Stimulated activated CD8-positive, alpha-beta memory T cell treated with anti-CD3 and anti-CD28 coated beads, Interleukin-7, amount 100 ng/mL, for 1 hour (primary cell): ENCODE measurements around the gene FNDC4.

Source experiments
- DNase-seq, 2 donors: peaks; one replicate each; pipeline ENCODE4 v3.0.0-alpha.2; 2020; ENCODE audit warnings: low read depth in 2 of 2

The FNDC4 gene

GRCh38 chr2:27493948-27494283 lies 1.1 kb downstream of the FNDC4 start:
- DNase-seq, result no peak

- no peak for DNase-seq
These were observed 2.4 kb downstream of the FNDC4 start for GRCh38 chr2:27492557-27492956.

- DNase-seq, result peak; percentile 96 to 98
These were observed 5.3 kb downstream of the FNDC4 start, which contains the start of gene IFT172 for GRCh38 chr2:27489498-27490397. IFT172 (minus strand) TSS chr2:27489743; CDS start chr2:27489653, 90 bp downstream.

GRCh38 chr2:27489118-27489497 lies 5.9 kb downstream of the FNDC4 start:
- DNase-seq, result no peak

- no peak for DNase-seq
These were observed 9.5 kb downstream of the FNDC4 start for GRCh38 chr2:27485496-27485895.

GRCh38 chr2:27471961-27472360 lies 23.0 kb downstream of the FNDC4 start:
- DNase-seq, result no peak

GRCh38 chr2:27464443-27464842 lies 30.6 kb downstream of the FNDC4 start:
- DNase-seq, result no peak

- DNase-seq, result no peak
These were observed 33.9 kb downstream of the FNDC4 start for GRCh38 chr2:27461118-27461517.

GRCh38 chr2:27453968-27454367 lies 41.0 kb downstream of the FNDC4 start:
- no peak for DNase-seq

GRCh38 chr2:27451095-27451494 lies 43.9 kb downstream of the FNDC4 start:
- no peak for DNase-seq

- DNase-seq, result no peak
These were observed 46.6 kb downstream of the FNDC4 start for GRCh38 chr2:27448381-27448780.

- no peak for DNase-seq
These were observed 48.9 kb downstream of the FNDC4 start for GRCh38 chr2:27446057-27446456.

- DNase-seq, result no peak
These were observed 49.4 kb downstream of the FNDC4 start for GRCh38 chr2:27445615-27446014.

GRCh38 chr2:27445155-27445554 lies 49.8 kb downstream of the FNDC4 start:
- DNase-seq, result no peak

- DNase-seq, result no peak
These were observed 52.1 kb downstream of the FNDC4 start for GRCh38 chr2:27442920-27443282.

GRCh38 chr2:27441958-27442919 lies 52.8 kb downstream of the FNDC4 start, which contains the start of gene KRTCAP3:
KRTCAP3 (plus strand) TSS chr2:27442381; CDS start chr2:27442413, 32 bp downstream.
- no peak for DNase-seq
